Measurements from ENCODE around the gene DYSF. TPM values are rescaled to one million over a fixed set of nuclear protein-coding genes. Genes with fewer than 3 reads are reported as not detected.

Gene DYSF
- total RNA-seq, 1 donor from 2014 or later: 21.8 TPM

DNA sequence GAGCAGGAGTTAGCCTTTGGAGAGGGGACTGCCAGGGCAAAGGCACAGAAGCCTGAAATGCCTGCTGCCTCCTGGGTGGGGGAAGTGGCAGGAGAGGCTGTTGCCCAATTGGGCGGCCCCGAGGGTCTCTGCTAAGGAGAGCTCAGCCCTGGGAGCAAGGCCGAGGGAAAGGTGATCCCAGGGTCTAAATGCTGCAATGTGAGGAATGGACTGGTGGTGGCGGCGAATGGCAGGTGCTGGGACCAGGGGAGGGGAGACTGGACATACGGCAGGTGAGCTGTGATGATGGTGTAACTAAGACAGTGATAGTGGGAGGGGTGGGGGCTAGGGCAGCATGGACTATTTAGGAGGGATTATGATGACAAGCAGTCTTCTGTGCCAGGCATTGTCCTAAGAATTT is 104.0 kb downstream of the DYSF start:
- intact Hi-C loops (cut with DNase I): no loop called here
- no peak for DNase-seq (ENCODE audit: low spot score)
- ATAC-seq: no peak

DNA sequence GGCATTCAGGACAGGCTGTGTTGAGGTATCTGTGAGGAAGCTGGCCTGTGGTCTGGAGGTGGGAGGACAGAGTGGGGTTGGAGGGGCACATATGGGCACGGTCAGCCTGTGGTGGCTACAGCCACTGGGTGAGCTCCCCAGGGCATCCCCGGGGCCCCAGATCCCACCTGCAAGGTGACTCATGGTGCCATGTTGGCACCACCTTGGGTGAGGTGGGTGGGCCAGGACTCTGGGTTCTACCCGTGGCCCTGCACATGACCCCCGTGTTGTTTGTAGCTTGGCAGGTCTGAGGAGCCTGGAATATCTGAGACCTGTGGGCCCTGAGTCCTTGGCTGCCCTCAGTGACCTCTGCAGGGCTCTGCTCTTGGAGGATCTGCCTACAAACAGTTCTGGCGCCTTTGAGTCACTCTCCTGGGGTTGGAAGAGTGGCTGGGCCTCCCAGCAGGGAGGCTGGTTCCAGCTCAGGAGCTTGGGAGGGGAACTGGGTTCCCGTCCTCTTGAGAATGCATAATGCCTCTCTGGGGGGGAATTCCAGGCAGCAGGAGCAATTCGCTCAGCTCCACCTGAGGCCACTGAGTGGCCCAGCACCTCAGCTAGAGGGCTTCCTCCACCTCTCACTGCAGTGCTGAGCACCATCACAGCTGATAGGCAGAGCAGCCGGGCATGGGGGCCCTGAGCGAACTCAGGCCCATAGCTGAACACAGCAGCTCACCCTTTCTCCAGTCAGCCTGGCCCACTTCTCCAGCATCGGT is 105.1 kb downstream of the DYSF start:
- no peak for ATAC-seq
- intact Hi-C loops (cut with DNase I): no loop called here
- no peak for DNase-seq (ENCODE audit: low spot score)

DNA sequence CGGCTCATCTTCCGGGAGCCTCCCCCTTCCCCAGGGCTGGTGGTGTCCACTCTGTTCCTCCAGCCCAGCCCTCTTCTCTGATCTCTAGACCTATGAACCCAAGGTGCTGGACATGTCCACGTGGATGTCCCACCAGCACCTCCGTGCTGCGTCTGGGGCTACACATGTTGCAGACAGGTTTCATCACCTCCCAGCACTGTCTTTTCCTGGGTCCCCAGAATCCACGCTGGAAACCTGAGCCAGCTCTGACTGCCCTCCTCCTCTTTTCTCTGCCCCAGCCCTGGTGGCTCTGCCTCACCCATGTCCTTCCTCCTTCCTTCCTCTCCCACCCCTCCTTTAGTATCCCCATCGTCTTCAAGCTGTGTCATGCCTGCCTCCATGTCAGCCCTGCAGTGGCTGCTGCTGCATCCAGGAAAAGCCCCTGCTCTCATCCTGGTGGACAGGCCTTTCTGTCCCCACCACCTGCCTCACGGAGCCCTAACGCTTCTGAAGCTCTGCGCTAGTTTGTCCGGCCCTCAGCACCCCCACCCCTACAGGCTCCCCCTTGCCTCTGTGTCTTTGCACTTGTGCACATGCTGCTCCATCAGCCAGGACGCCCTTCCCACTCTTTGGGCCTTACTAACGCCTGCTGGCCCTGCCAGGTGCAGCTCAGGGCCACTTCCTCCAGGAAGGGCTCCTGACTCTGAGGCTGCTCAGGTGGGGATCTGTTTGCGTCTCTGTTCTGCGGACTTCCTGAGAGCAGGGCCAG is 105.9 kb downstream of the DYSF start:
- intact Hi-C loops (cut with DNase I): no loop called here
- ATAC-seq (no peak), DNase-seq (ENCODE audit: low spot score) (no peak)

DNA sequence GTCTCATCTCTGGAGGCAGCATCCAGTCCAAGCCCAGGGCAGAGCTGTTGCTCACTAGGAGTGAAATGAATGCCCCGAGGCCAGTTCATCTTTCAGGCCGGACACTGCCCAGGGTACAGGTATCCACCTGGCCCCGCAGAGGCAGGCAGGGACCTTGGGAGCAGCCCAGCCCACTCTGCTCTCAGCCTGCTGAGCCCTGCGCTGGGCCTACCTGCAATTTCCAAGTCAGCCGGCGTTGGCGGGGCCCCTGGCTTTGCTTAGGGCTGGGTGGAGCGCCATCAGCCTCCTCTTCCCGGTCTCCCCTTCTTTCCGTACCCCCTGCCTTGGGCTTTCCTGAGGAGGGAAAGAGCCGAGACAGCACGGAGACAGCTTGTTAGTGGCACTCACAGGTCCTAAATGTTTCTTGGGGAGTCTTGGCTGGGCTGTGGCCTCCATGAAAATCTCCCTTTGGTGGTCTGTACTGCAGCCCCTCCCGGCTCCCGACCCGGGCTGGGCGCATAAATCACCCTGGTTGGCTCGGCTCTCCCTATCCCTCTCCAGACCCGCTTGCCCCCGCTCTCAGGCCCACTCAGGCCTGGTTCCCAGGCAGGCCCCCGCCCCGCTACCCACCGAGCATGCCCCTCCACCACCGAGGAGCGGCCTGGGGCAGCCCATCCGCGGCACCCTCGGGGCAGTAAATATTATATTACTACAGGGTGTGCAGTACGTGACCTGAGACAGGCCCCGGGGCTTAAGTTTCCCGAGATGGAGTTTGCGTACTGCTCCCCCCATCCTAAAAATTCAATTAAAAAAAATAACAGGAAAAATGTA is 106.7 kb downstream of the DYSF start:
- no peak for DNase-seq (ENCODE audit: low spot score)
- intact Hi-C loops (cut with DNase I): no loop called here

DNA sequence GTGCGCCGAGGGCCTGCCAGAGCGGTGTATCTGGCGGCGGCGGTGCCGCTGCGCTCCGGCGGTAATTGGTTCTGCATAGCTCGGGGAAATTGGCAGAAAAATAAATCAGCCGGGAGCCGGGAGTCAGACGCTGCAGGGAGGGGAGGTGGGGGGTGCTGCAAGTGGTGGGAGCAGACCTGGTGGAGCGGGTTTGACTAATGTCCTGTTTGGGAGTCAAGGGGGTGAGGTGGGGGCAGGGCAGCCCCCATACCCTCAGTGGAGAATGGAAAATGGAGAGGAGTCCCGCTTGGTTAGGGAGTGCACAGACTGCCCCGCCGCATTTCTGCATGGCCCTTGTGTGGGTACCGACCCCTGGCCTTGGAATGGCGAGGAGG is 107.3 kb downstream of the DYSF start:
- DNase-seq (ENCODE audit: low spot score) (no peak), ATAC-seq (no peak)
- intact Hi-C loops (cut with DNase I): no loop called here

More for the DNA sequence above, 106.7 kb downstream of the DYSF start:
- no peak for ATAC-seq

DNA sequence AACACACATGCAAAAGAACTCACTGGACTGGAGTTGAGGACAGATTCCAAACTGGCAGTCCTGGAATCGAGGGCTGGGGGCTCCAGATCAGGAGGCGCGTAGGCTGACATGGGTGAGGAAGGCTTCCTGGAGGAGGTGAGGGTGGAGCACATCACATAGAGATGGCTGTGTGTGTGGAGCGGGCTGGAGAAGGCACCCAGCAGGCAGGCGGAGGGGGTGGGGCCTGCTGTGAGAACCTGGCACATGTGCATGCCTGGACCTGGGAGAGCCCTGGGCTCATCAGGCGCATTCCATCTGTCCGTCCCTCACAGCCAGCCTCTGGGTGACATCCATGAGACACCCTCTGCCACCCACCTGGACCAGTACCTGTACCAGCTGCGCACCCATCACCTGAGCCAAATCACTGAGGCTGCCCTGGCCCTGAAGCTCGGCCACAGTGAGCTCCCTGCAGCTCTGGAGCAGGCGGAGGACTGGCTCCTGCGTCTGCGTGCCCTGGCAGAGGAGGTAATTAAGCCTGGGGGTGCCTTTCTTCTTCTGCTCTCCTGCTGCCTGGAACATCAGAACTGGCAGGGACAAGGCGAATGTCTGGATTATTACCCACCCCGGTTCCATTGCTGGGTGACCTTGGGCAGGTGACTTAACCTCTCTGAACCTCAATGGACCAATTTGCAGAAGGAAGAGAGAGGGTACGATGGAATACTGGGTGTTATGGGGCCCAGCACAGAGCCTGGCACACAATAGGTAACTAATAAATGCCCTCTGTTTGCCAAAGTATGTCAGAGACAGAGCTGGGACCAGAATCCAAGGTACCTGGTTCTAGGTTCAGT is 108.3 kb downstream of the DYSF start:
- intact Hi-C loops (cut with DNase I): no loop called here
- ATAC-seq (no peak), DNase-seq (ENCODE audit: low spot score) (no peak)

DNA sequence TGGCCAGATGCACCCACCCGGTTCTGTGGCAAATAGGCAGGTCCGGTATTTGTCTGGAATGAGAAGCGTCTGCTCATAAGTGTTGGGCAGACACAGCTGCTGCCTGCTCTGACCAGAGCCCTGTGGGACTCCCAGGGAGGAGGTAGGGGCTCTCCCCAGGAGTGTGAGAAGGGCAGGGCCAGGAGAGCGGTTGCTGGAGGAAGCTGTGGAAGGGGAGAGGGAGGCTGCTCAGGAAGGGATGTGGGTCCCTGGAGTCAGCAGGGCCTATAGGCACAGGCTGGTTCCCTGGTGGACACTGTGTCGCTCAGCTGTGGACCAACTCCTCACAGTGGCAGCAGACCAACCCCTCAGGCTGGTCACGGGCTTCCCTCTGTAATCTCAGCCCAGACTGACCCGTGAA is 109.2 kb downstream of the DYSF start:
- DNase-seq (ENCODE audit: low spot score): no peak
- ATAC-seq: no peak
- intact Hi-C loops (cut with DNase I): no loop called here

DNA sequence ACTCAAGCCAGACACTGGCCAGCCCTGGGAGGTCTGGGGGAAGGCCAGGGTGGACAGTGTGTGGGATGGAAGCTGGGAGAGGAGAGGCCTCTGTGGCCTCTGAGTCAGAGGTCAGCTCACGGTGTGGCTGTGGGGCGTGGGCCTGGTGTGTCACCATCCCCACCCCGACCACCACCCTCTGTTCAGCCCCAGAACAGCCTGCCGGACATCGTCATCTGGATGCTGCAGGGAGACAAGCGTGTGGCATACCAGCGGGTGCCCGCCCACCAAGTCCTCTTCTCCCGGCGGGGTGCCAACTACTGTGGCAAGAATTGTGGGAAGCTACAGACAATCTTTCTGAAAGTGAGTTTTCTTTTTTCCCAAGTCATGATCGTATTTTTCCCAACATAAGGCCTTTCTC is 110.5 kb downstream of the DYSF start:
- intact Hi-C loops (cut with DNase I): no loop called here
- no peak for DNase-seq (ENCODE audit: low spot score)
- ATAC-seq: no peak

DNA sequence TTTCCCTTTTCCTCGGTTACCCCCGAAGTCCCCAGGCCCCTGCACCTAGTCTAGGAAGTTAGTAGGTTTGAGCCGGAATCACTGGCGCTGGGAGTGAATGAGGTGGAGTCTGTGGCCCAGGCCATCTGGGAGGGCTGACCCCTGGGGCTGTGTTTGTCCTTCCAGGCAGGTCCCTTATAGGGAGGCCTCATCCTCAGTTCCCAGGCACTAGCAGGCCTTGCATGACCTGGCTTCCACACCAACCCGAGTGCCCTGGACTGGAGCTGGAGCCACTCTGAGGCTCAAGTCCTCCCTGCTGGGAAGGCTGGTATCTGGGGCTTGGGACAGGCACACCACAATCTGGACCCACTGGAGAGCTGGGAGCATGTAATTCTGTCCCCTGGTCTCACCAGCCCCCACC is 111.0 kb downstream of the DYSF start:
- intact Hi-C loops (cut with DNase I): no loop called here
- DNase-seq (ENCODE audit: low spot score): no peak
- ATAC-seq: no peak

DNA sequence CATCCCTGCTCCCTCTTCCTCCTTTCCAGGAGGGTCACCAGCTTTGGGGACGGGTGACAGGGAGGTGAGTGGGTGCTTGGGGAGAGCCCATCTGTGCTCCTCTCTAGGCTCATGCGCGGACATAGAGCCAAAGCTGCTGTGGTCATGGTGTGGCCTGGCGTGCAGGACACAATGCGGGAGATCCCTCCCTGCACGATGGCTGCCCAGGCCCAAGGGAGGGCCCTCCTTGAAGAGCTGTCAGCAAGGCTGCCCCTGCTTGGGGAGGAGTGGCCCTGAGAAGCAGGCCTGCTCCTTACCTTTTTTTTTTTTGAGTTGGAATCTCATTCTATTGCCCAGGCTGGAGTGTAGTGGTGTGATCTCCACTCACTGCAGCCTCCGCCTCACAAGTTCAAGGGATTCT is 111.4 kb downstream of the DYSF start:
- intact Hi-C loops (cut with DNase I): no loop called here
- ATAC-seq: no peak
- no peak for DNase-seq (ENCODE audit: low spot score)

DNA sequence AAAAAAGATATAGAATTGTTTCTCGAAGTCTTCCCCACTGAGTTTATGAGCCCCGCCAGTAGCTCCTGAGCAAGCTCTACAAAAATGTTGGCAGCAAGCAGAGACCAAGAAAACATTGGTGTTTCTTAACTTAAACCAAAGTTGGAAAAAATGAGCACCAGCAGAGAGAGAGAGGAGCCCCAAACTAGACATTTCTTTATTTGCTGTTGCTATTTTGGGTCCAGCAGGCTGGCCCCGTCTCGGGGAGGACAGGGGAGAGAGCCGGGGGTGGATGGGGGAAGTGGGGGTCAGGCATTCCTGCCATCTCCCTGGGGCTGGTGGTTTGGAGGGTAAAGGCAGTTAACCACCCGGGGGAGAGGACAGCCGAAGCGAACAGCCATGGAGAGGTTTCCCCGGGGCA is 113.0 kb downstream of the DYSF start:
- intact Hi-C loops (cut with DNase I): no loop called here
- DNase-seq (ENCODE audit: low spot score): no peak
- no peak for ATAC-seq

DNA sequence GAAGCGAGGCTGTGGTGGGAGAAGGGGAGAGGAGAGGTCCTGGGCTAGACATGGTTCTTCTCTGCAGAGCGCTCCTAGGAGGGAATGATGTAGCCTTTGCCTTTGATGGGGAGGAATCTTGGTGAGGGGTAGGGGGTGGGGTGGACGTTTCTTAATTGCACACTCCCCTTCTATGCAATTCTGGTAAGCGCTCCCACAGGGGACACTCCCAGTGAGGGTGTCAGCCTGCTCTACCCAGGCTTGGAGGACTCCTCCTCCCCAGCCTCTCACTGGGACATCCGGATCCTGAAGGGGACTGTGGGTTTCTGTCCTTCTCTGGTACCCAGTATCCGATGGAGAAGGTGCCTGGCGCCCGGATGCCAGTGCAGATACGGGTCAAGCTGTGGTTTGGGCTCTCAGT is 114.3 kb downstream of the DYSF start:
- no peak for DNase-seq (ENCODE audit: low spot score)
- intact Hi-C loops (cut with DNase I): no loop called here
- no peak for ATAC-seq

DNA sequence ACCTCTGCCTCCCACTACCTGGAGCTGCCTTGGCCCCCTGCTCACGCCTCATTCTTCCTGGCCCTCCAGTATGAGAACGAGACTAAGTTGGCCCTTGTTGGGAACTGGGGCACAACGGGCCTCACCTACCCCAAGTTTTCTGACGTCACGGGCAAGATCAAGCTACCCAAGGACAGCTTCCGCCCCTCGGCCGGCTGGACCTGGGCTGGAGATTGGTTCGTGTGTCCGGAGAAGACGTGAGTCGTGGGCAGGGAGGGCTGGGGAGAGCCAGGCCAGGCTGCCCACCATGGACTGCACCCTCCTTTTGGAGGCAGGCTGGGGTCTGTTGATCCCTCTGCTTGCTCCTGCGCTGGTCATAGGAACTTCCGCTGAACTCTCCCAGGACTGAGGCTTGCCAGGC is 114.7 kb downstream of the DYSF start:
- intact Hi-C loops (cut with DNase I): no loop called here
- DNase-seq (ENCODE audit: low spot score): no peak
- no peak for ATAC-seq

DNA sequence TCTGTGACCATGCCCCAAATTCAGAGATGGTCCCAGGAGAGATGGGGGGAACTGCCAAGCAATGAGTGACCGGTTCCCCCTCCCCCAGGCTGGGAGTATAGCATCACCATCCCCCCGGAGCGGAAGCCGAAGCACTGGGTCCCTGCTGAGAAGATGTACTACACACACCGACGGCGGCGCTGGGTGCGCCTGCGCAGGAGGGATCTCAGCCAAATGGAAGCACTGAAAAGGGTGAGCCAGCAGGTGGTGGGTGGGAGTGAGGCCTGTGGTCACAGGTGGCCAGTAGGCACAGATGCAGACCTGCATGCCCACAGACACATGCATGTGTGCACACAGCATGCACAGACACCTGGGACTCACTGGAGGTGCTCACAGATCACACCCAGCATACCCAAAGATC is 117.2 kb downstream of the DYSF start:
- DNase-seq (ENCODE audit: low spot score) (no peak), ATAC-seq (no peak)
- intact Hi-C loops (cut with DNase I): no loop called here

DNA sequence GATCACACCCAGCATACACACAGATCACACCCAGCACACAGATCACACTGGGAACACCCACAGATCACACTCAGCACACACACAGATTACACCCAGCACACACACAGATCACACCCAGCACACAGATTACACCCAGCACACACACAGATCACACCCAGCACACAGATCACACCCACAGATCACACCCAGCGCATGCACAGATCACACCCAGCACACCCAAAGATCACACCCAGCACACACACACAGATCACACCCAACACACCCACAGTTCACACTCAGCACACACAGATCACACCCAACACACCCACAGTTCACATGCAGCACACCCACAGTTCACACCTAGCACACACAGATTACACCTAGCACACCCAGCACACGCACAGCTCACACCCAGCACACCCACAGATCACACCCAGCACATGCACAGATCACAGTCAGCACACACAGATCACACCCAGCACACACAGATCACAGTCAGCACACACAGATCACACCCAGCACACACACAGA is 117.6 kb downstream of the DYSF start:
- intact Hi-C loops (cut with DNase I): no loop called here
- DNase-seq (ENCODE audit: low spot score) (no peak), ATAC-seq (no peak)

DNA sequence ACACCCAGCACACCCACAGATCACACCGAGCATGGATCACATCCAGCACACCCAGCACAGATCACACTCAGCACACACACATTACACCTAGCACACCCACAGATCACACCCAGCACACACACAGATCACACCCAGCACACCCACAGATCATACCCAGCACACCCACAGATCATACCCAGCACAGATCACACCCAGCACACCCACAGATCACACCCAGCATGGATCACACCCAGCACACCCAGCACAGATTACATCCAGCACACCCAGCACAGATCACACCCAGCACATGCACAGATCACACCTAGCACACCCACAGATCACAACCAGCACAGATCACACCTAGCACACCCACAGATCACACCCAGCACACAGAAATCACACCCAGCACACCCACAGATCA is 118.6 kb downstream of the DYSF start:
- intact Hi-C loops (cut with DNase I): no loop called here
- ATAC-seq (no peak), DNase-seq (ENCODE audit: low spot score) (no peak)

DNA sequence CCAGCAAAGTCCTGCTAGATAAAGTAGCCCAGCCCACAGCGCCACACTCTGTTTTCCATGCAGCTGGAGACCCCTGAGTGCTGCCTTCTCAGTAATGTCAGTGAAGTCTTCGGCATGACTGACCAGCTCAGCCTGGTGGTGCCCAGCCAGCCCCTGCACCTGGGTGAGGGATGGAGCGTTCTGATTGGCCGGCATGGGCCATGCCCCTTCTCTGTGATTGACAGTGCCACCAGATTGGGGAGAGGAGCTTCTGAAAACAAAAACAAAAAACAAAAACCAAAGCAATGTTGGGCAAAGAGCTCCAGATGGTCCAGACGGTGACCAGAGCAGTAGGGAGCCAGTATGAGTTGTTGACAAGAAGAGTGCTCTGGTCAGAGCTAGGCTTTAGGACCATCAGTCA is 122.6 kb downstream of the DYSF start:
- ATAC-seq: no peak
- intact Hi-C loops (cut with DNase I): no loop called here
- no peak for DNase-seq (ENCODE audit: low spot score)

DNA sequence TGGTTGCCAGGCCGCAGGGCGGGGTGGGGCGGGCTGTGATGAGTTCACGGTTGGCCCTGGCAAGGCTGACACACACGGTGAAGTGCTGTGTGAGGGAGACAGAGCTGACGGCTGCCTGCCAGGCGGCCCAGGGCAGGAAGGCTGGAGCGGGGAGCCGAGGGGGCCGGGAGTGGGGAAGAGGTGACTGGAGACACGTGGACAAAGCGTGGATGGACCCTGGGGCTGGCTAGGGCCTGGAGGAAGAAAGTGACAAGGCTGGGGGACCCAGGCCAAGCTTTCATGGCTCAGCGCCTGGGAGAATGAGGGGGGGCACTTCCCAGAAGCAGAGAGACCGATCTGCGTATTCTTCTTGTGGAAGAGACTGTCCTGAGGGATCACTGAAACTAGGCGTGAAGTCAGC is 123.2 kb downstream of the DYSF start:
- intact Hi-C loops (cut with DNase I): no loop called here
- ATAC-seq (no peak), DNase-seq (ENCODE audit: low spot score) (no peak)

DNA sequence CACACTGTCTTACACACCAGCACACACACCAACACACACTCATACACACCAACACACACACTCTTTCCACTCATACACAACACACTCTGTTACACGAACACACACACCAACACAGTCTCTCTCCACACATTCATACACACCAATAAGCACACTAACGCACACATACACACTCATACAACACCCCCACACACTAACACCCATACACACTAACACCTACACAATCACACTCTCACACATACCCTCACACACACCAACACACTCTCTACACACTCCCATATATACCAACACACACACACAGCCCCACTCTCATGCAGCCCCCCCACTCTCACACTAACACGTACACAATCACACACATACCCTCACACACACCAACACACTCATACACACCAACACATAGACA is 123.8 kb downstream of the DYSF start:
- ATAC-seq (no peak), DNase-seq (ENCODE audit: low spot score) (no peak)
- intact Hi-C loops (cut with DNase I): no loop called here

Measured in sciatic nerve (tissue), 2 donors.